Lower lobe of right lung (tissue), 2 donors: Measurements from ENCODE around the gene CARS2. TPM values are rescaled to one million over a fixed set of nuclear protein-coding genes. Genes with fewer than 3 reads are reported as not detected.

ENCODE experiments used
- ATAC-seq, 2 donors: fragments of 200-7000 bp; cut with Tn5 transposase; one replicate each; pipeline ENCODE4 v1.9.1; 2020 to 2022; ENCODE audit warnings: mild to moderate bottlenecking in 2 of 2, moderate library complexity in 2 of 2
- DNase-seq: peaks from one replicate; pipeline ENCODE4 v3.0.0-alpha.2; 2020
- H3K27ac ChIP-seq: fragments of 200-600 bp; one replicate; pipeline ENCODE4 v1.8.0; 2022
- H3K27me3 ChIP-seq: fragments of 200-600 bp; one replicate; pipeline ENCODE4 v1.8.0; 2022; ENCODE audit warnings: low read depth
- H3K36me3 ChIP-seq: fragments of 200-600 bp; one replicate; pipeline ENCODE4 v1.8.0; 2022; ENCODE audit warnings: mild to moderate bottlenecking
- H3K4me1 ChIP-seq: fragments of 200-600 bp; one replicate; pipeline ENCODE4 v1.8.0; 2022
- H3K4me3 ChIP-seq: fragments of 200-600 bp; one replicate; pipeline ENCODE4 v1.8.0; 2022; ENCODE audit warnings: mild to moderate bottlenecking
- H3K9me3 ChIP-seq: fragments of 200-600 bp; one replicate; pipeline ENCODE4 v1.8.0; 2022
- intact Hi-C: fragments of 100-400 bp; cut with DNase I; formaldehyde crosslinking; loops from one replicate; pipeline ENCODE4 v1.11.0; 2022
- total RNA-seq: library from RNA; stranded (reverse); fragmentation: NEBNext Ultra II Directional; extraction: Animal tissue kit (Norgen Biotek cat#: 25700); gene quantifications from one replicate; pipeline ENCODE4 v1.2.1, GENCODE V29; 2021
- TF ChIP-seq, protein P1 (sequence below): fragments of 200-600 bp; IDR thresholded peaks from one replicate; pipeline ENCODE4 v1.8.0; 2022; ENCODE audit warnings: antibody characterized with exemption, mild to moderate bottlenecking
- donor health status: DM: no; HTN: yes; CAD: no; lungs with severe emphysema.

The CARS2 gene
- total RNA-seq, 1 donor from 2014 or later, result 70.3 TPM

DNA sequence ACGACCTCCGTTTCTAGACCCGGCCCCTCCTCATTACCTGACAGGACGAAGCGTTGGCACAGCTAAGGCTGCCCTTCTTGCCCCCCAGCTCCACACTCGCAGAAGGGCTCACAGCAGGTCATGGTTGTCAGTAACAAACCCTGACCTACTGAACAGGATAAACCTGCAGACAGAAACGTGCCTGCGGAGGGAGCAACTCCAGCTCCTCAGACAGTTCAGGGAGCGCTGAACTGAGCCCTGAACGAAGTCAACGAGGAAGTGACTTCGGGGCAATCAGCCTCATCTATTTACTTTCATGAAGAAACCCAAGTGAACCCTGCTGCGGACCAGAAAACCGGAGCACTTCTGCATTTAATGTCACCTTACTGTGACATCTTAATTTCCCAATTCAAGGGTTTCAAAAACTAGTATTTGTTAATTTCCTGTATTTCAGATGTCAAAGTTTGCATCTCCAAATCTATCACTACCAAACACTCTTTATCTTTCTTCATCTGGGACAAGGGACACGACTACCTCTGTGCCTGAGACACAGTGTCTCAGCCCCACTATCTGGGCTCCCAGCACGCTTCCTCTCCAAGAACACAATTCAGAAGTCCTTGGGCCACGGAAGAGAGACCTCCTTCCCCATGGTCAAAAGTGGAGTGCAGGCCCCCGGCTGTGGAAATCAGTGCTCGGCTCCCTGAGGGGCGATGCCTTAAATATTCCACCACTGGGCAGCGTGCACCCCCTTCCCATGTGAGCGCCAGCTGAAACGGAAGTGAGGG is 40.2 kb downstream of the CARS2 start:
- Histone ChIP-seq H3K27ac (peak overlapping the region; percentile 46), H3K4me3 (no peak overlapping the region)

DNA sequence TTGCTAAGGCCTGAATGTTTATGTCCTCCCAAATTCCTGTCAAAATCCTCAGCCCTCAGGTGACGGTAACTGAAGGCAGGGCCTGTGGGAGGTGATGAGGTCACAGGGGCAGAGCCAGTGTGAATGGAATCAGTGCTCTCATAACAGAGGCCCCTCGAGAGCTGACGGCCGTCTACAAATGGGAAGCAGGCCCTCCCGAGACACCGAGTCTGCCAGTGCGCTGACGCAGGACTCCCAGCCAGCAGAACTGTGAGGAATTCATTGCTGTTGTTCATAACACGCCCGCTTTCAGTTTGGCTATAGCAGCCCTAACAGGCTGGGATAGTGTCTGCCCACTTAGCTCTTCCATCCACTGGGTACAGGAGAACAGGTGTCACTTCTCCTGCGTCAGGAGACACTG is 41.2 kb downstream of the CARS2 start:
- no peak for ATAC-seq
- TF ChIP-seq, protein P1, sequence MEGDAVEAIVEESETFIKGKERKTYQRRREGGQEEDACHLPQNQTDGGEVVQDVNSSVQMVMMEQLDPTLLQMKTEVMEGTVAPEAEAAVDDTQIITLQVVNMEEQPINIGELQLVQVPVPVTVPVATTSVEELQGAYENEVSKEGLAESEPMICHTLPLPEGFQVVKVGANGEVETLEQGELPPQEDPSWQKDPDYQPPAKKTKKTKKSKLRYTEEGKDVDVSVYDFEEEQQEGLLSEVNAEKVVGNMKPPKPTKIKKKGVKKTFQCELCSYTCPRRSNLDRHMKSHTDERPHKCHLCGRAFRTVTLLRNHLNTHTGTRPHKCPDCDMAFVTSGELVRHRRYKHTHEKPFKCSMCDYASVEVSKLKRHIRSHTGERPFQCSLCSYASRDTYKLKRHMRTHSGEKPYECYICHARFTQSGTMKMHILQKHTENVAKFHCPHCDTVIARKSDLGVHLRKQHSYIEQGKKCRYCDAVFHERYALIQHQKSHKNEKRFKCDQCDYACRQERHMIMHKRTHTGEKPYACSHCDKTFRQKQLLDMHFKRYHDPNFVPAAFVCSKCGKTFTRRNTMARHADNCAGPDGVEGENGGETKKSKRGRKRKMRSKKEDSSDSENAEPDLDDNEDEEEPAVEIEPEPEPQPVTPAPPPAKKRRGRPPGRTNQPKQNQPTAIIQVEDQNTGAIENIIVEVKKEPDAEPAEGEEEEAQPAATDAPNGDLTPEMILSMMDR, result no peak
- H3K4me3 ChIP-seq, result no peak overlapping the region

More for the DNA sequence above, 40.2 kb downstream of the CARS2 start:
- H3K9me3 ChIP-seq, result no peaks in the 10 kb centered on the region
- TF ChIP-seq, protein P1, result no peak
- intact Hi-C loops, result no loop called here
- peaks cover 81% of the 10 kb centered on the region for H3K36me3 ChIP-seq
- ATAC-seq, result peak; percentile 80 to 89
- no peak for DNase-seq
- no peaks in the 10 kb centered on the region for H3K4me1 ChIP-seq
- no peaks in the 10 kb centered on the region for H3K27me3 ChIP-seq

DNA sequence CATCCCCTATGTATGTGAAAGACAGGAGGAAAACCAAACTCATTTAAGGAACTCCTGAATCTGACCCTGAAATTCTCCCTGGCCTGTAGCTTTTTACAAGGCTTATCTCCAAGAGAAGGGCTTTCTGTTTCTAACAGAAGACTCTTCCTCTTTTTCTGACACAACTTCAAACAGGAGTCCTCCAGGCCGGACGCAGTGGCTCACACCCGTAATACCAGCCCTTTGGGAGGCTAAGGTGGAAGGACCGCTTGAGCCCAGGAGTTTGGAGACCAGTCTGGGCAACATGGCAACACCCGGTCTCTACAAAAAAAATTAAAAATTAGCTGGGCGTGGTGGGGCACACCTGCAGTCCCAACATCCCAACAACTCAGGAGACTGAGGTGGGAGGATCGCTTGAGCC is 41.9 kb downstream of the CARS2 start:
- no peaks in the 10 kb centered on the region for H3K27me3 ChIP-seq
- peaks cover 76% of the 10 kb centered on the region for H3K36me3 ChIP-seq
- no peaks in the 10 kb centered on the region for H3K9me3 ChIP-seq
- TF ChIP-seq, protein P1, result no peak
- intact Hi-C loops, result no loop called here
- H3K4me3 ChIP-seq, result no peak overlapping the region
- no peak overlapping the region for H3K27ac ChIP-seq
- H3K4me1 ChIP-seq, result no peaks in the 10 kb centered on the region
- DNase-seq (no peak), ATAC-seq (no peak)

More for the DNA sequence above, 41.2 kb downstream of the CARS2 start:
- Histone ChIP-seq H3K36me3 (peaks cover 79% of the 10 kb centered on the region), H3K27ac (no peak overlapping the region), H3K27me3 (no peaks in the 10 kb centered on the region), H3K4me1 (no peaks in the 10 kb centered on the region), H3K9me3 (no peaks in the 10 kb centered on the region)
- intact Hi-C loops, result no loop called here
- DNase-seq, result no peak

DNA sequence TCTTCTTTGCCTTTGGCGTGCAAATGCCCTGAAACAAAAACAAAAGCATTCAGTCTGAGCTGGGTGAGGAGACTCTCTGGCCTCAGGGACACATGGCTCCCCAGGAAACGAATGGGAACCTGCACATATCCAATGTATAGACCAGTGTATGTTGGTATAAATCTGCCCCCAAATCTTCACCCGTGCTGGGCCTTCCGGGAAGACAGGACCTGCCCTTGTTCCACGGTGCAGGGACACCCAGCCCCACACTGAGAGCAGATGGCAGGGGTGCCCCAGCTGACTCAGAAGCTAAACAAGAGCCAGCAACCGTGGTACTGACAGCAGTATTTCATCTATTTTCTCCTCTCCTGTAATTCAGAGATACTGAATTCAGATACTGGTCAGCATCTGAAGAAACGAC is 42.4 kb downstream of the CARS2 start:
- no peaks in the 10 kb centered on the region for H3K27me3 ChIP-seq
- no peak overlapping the region for H3K27ac ChIP-seq
- TF ChIP-seq, protein P1, result no peak
- H3K4me3 ChIP-seq, result no peak overlapping the region
- ATAC-seq (no peak), DNase-seq (no peak)
- H3K36me3 ChIP-seq, result peaks cover 74% of the 10 kb centered on the region
- H3K4me1 ChIP-seq, result peaks cover 3% of the 10 kb centered on the region
- intact Hi-C loops, result no loop called here
- H3K9me3 ChIP-seq, result no peaks in the 10 kb centered on the region

DNA sequence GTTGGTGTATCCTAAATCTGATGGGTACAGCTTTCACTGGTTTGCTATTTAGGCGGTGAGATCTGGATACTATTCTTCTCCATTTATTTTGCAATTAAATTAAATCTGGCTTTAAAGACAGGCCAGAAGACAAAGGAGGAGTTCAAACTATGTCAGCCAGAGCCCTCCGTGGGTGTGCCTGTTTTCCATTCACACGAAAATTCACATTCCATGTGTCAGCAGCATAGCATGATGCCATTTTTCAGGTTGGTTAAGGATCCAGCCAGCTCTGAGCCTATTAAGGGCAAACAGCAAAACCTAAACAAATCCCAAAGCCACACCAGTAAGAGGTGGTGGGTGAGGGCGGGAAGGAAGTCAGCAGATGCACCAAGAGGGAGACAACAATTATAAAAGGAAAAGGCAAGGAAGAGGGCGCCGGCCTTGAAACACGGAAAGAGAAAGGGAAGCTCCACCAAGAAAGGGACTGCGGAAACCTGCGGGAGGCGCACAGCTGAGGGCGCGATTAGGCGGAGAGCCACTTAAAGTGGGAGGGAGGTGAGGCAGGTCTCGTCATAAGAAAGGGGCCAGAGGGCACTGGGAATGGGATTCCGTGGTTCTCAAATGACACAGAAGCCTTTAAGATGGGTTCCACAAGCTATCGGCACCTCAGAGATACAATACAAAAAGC is 43.0 kb downstream of the CARS2 start:
- DNase-seq (no peak), ATAC-seq (no peak)
- Histone ChIP-seq H3K27ac (no peak overlapping the region), H3K36me3 (peaks cover 71% of the 10 kb centered on the region), H3K27me3 (no peaks in the 10 kb centered on the region), H3K4me3 (no peak overlapping the region), H3K4me1 (peaks cover 6% of the 10 kb centered on the region), H3K9me3 (no peaks in the 10 kb centered on the region)
- intact Hi-C loops, result no loop called here
- TF ChIP-seq, protein P1, result no peak
